Measurements from ENCODE around the gene DCAF12.

Gene DCAF12

GRCh38 chr9:34170237-34170991, 43.9 kb upstream of the DCAF12 start:
- no peak for TF ChIP-seq TAF1 (IDR thresholded peaks at IDR 0.05; ENCODE audit: low read depth)
- TF ChIP-seq USF1 (IDR thresholded peaks at IDR 0.05): no peak
- no peak for TF ChIP-seq FOXM1 (IDR thresholded peaks at IDR 0.05; ENCODE audit: borderline replicate concordance, low read depth)
- no peak for TF ChIP-seq EGR1 (IDR thresholded peaks at IDR 0.05)
- TF ChIP-seq MAX (IDR thresholded peaks at IDR 0.05): no peak
- TF ChIP-seq CREB1 (IDR thresholded peaks at IDR 0.05; ENCODE audit: low read depth): no peak
- no peak for TF ChIP-seq TEAD4 (IDR thresholded peaks at IDR 0.05)
- TF ChIP-seq ZBTB7A (IDR thresholded peaks at IDR 0.05; ENCODE audit: low read depth): no peak
- no peak for TF ChIP-seq YY1 (IDR thresholded peaks at IDR 0.05; ENCODE audit: low read depth)
- no peak for TF ChIP-seq CEBPB (IDR thresholded peaks at IDR 0.05)
- no peak for TF ChIP-seq EP300 (IDR thresholded peaks at IDR 0.05; ENCODE audit: borderline replicate concordance)
- no peak for TF ChIP-seq NFIC (IDR thresholded peaks at IDR 0.05)
- no peak for TF ChIP-seq TCF12 (IDR thresholded peaks at IDR 0.05; ENCODE audit: low read depth)
- TF ChIP-seq RAD21 (IDR thresholded peaks at IDR 0.05; ENCODE audit: low read depth): no peak
- TF ChIP-seq REST (IDR thresholded peaks at IDR 0.05; ENCODE audit: low read depth): no peak

- TF ChIP-seq MAX (IDR thresholded peaks at IDR 0.05): no peak
- TF ChIP-seq USF1 (IDR thresholded peaks at IDR 0.05): no peak
- TF ChIP-seq EGR1 (IDR thresholded peaks at IDR 0.05): no peak
- TF ChIP-seq FOXM1 (IDR thresholded peaks at IDR 0.05; ENCODE audit: borderline replicate concordance, low read depth): no peak
- TF ChIP-seq ZBTB7A (IDR thresholded peaks at IDR 0.05; ENCODE audit: low read depth): no peak
- no peak for TF ChIP-seq EP300 (IDR thresholded peaks at IDR 0.05; ENCODE audit: borderline replicate concordance)
- TF ChIP-seq YY1 (IDR thresholded peaks at IDR 0.05; ENCODE audit: low read depth): no peak
- TF ChIP-seq CEBPB (IDR thresholded peaks at IDR 0.05): no peak
- no peak for TF ChIP-seq TAF1 (IDR thresholded peaks at IDR 0.05; ENCODE audit: low read depth)
- no peak for TF ChIP-seq NFIC (IDR thresholded peaks at IDR 0.05)
- no peak for TF ChIP-seq TCF12 (IDR thresholded peaks at IDR 0.05; ENCODE audit: low read depth)
- no peak for TF ChIP-seq RAD21 (IDR thresholded peaks at IDR 0.05; ENCODE audit: low read depth)
- TF ChIP-seq CREB1 (IDR thresholded peaks at IDR 0.05; ENCODE audit: low read depth): no peak
- no peak for TF ChIP-seq TEAD4 (IDR thresholded peaks at IDR 0.05)
- TF ChIP-seq REST (IDR thresholded peaks at IDR 0.05; ENCODE audit: low read depth): no peak
Observed at GRCh38 chr9:34169125-34169524, 42.6 kb upstream of the DCAF12 start.

GRCh38 chr9:34163434-34163833, 36.9 kb upstream of the DCAF12 start:
- TF ChIP-seq CEBPB (IDR thresholded peaks at IDR 0.05) (0 out of 2 replicates have a peak, but pooled peaks have one; percentile 15), MAX (IDR thresholded peaks at IDR 0.05) (no peak)

GRCh38 chr9:34158362-34158869, 31.9 kb upstream of the DCAF12 start:
- TF ChIP-seq FOXM1 (IDR thresholded peaks at IDR 0.05; ENCODE audit: borderline replicate concordance, low read depth) (no peak), ZBTB7A (IDR thresholded peaks at IDR 0.05; ENCODE audit: low read depth) (no peak), NFIC (IDR thresholded peaks at IDR 0.05) (no peak), USF1 (IDR thresholded peaks at IDR 0.05) (no peak), EGR1 (IDR thresholded peaks at IDR 0.05) (no peak)

GRCh38 chr9:34157898-34158297, 31.4 kb upstream of the DCAF12 start:
- TF ChIP-seq TAF1 (IDR thresholded peaks at IDR 0.05; ENCODE audit: low read depth) (no peak), TCF12 (IDR thresholded peaks at IDR 0.05; ENCODE audit: low read depth) (no peak), TEAD4 (IDR thresholded peaks at IDR 0.05) (no peak), RAD21 (IDR thresholded peaks at IDR 0.05; ENCODE audit: low read depth) (no peak), FOXM1 (IDR thresholded peaks at IDR 0.05; ENCODE audit: borderline replicate concordance, low read depth) (no peak), YY1 (IDR thresholded peaks at IDR 0.05; ENCODE audit: low read depth) (no peak), CEBPB (IDR thresholded peaks at IDR 0.05) (no peak), MAX (IDR thresholded peaks at IDR 0.05) (no peak), EGR1 (IDR thresholded peaks at IDR 0.05) (no peak), REST (IDR thresholded peaks at IDR 0.05; ENCODE audit: low read depth) (no peak), CREB1 (IDR thresholded peaks at IDR 0.05; ENCODE audit: low read depth) (no peak), NFIC (IDR thresholded peaks at IDR 0.05) (no peak), USF1 (IDR thresholded peaks at IDR 0.05) (no peak), ZBTB7A (IDR thresholded peaks at IDR 0.05; ENCODE audit: low read depth) (no peak), EP300 (IDR thresholded peaks at IDR 0.05; ENCODE audit: borderline replicate concordance) (no peak)
